Hepatocyte (in vitro differentiated cells): ENCODE results near the gene CHST8. TPM values are rescaled to one million over a fixed set of nuclear protein-coding genes. Genes with fewer than 3 reads are reported as not detected.

Experiments used
- DNase-seq: peaks from one replicate; pipeline ENCODE4 v3.0.0-alpha.2; 2016; ENCODE audit warnings: low spot score
- H2AFZ ChIP-seq: fragments of 200-600 bp; sonication (generic); 2 replicates; pipeline ENCODE4 v1.6.0; 2016; ENCODE audit warnings: antibody characterized with exemption, mild to moderate bottlenecking
- H3K27ac ChIP-seq: fragments of 200-600 bp; sonication (generic); 2 replicates; pipeline ENCODE4 v1.5.1; 2016; ENCODE audit warnings: mild to moderate bottlenecking
- H3K27me3 ChIP-seq: fragments of 200-600 bp; sonication (generic); 2 replicates; pipeline ENCODE4 v1.6.1; 2016
- H3K36me3 ChIP-seq: fragments of 200-600 bp; sonication (generic); replicated peaks from 2 replicates; pipeline ENCODE4 v1.5.1; 2016; ENCODE audit warnings: low read depth; ENCODE audit not compliant: insufficient read depth
- H3K4me1 ChIP-seq: fragments of 200-600 bp; sonication (generic); 2 replicates; pipeline ENCODE4 v1.5.1; 2016; ENCODE audit warnings: mild to moderate bottlenecking, moderate library complexity; ENCODE audit not compliant: insufficient read depth
- H3K4me2 ChIP-seq: fragments of 200-600 bp; sonication (generic); 2 replicates; pipeline ENCODE4 v1.6.0; 2016
- H3K4me3 ChIP-seq: fragments of 200-600 bp; sonication (generic); 2 replicates; pipeline ENCODE4 v1.5.1; 2016; ENCODE audit warnings: mild to moderate bottlenecking
- H3K79me2 ChIP-seq: fragments of 200-600 bp; sonication (generic); 2 replicates; pipeline ENCODE4 v1.6.0; 2017; ENCODE audit warnings: mild to moderate bottlenecking
- H3K9me2 ChIP-seq: fragments of 200-600 bp; sonication (generic); replicated peaks from 2 replicates; pipeline ENCODE4 v1.6.0; 2017; ENCODE audit warnings: mild to moderate bottlenecking; ENCODE audit not compliant: insufficient read depth
- H3K9me3 ChIP-seq: fragments of 200-600 bp; sonication (generic); 2 replicates; pipeline ENCODE4 v1.5.1; 2016; ENCODE audit warnings: low read depth, mild to moderate bottlenecking
- H4K20me1 ChIP-seq: fragments of 200-600 bp; sonication (generic); 2 replicates; pipeline ENCODE4 v1.6.0; 2016; ENCODE audit warnings: mild to moderate bottlenecking; ENCODE audit not compliant: insufficient read depth, poor library complexity, severe bottlenecking
- EZH2 ChIP-seq: fragments of 200-600 bp; sonication (generic); IDR thresholded peaks from 2 replicates; pipeline ENCODE4 v1.6.1; 2016; ENCODE audit warnings: antibody characterized with exemption, mild to moderate bottlenecking, borderline replicate concordance
- EZH2phosphoT487 ChIP-seq: fragments of 200-600 bp; sonication (generic); IDR thresholded peaks from one replicate; pipeline ENCODE4 v1.6.1; 2018; ENCODE audit warnings: antibody characterized with exemption, mild to moderate bottlenecking, low read depth, moderate library complexity; ENCODE audit not compliant: unreplicated experiment, severe bottlenecking
- WGBS: methylation state at CpG from one replicate; pipeline ENCODE4 v1.1.6; 2016; ENCODE audit warnings: low lambda C conversion rate; ENCODE audit errors: missing lambda C conversion rate; 5-methylcytosine and 5-hydroxymethylcytosine counted together
- polyA plus RNA-seq: library from polyadenylated mRNA; unstranded; fragments of >200 nt; fragmentation: Nextera tagmentation; extraction: Ambion mirVana; gene quantifications from 2 replicates; pipeline ENCODE4 v1.2.1, GENCODE V29; 2016
- total RNA-seq: library from RNA; depleted of rRNA; stranded (reverse); fragments of >200 nt; gene quantifications from 2 replicates; pipeline ENCODE4 v1.2.3, GENCODE V29; 2014
- TF ChIP-seq, protein P1 (sequence below): fragments of 200-600 bp; sonication (generic); IDR thresholded peaks from 2 replicates; pipeline ENCODE4 v1.5.1; 2016; ENCODE audit warnings: antibody characterized with exemption, mild to moderate bottlenecking; ENCODE audit not compliant: poor library complexity

CHST8 gene
- total and polyA plus RNA-seq, 2 experiments from 2014 or later = 0.07 to 0.89 TPM

DNA sequence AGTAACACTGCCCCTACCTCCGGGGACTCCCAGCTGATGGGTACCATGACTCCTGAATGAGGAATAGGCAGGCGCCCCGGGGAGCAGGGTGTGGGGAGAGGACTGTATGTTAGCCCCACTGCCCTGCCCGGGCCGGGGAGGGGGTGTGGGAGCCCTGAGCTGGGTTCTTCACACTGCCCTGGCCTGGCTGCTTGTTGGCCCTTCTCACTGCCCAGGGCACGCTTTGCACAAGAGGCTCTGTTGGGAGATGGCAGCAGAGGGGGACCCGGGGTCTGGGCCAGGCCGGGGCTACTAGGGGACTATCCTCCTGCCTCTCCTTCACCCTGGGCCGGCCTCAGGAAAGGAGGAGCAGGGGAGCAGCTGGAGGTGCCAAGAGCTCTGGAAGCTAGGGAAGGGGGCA lies 155.6 kb downstream of the CHST8 start:
- Histone ChIP-seq H4K20me1 (no peaks in the 10 kb centered on the region), H3K9me2 (no peaks in the 10 kb centered on the region), H3K4me3 (no peak overlapping the region), H3K27me3 (peaks cover 9% of the 10 kb centered on the region), H3K9me3 (no peaks in the 10 kb centered on the region), H3K4me1 (no peaks in the 10 kb centered on the region), H3K4me2 (no peak overlapping the region), H3K79me2 (no peaks in the 10 kb centered on the region), H3K36me3 (no peaks in the 10 kb centered on the region), H3K27ac (no peak overlapping the region), H2AFZ (no peak overlapping the region)
- 92% methylated on average over 9 of the region's 9 CpGs for WGBS
- no peak for DNase-seq
- TF ChIP-seq EZH2phosphoT487 (no peak), EZH2 (no peak)
- TF ChIP-seq, protein P1, sequence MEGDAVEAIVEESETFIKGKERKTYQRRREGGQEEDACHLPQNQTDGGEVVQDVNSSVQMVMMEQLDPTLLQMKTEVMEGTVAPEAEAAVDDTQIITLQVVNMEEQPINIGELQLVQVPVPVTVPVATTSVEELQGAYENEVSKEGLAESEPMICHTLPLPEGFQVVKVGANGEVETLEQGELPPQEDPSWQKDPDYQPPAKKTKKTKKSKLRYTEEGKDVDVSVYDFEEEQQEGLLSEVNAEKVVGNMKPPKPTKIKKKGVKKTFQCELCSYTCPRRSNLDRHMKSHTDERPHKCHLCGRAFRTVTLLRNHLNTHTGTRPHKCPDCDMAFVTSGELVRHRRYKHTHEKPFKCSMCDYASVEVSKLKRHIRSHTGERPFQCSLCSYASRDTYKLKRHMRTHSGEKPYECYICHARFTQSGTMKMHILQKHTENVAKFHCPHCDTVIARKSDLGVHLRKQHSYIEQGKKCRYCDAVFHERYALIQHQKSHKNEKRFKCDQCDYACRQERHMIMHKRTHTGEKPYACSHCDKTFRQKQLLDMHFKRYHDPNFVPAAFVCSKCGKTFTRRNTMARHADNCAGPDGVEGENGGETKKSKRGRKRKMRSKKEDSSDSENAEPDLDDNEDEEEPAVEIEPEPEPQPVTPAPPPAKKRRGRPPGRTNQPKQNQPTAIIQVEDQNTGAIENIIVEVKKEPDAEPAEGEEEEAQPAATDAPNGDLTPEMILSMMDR = no peak

DNA sequence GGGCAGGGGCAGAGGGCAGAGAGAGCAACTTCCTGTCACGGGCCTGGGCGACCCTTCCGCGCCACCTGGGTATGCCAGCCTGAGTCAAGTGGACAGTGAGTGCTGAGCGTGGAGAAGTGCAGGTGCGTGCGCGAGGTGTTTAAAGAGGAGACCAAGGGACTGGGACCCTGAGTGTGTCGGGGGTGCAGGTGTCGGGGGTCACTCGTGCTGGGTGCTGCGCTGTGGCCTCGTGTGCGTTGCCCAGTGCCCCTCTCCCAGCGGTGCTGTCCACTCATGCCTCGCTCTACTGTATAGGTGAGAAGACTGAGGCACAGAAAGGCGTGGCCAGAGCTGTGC lies 156.0 kb downstream of the CHST8 start:
- WGBS = 58% methylated on average over 12 of the region's 17 CpGs
- H3K4me2 ChIP-seq = no peak overlapping the region
- TF ChIP-seq, protein P1 = no peak
- TF ChIP-seq EZH2 (no peak), EZH2phosphoT487 (no peak)
- no peaks in the 10 kb centered on the region for H3K9me3 ChIP-seq
- H3K79me2 ChIP-seq = no peaks in the 10 kb centered on the region
- no peak overlapping the region for H3K27ac ChIP-seq
- H3K36me3 ChIP-seq = no peaks in the 10 kb centered on the region
- H3K27me3 ChIP-seq = peaks cover 9% of the 10 kb centered on the region
- H3K4me1 ChIP-seq = no peaks in the 10 kb centered on the region
- DNase-seq = no peak
- no peaks in the 10 kb centered on the region for H4K20me1 ChIP-seq
- H2AFZ ChIP-seq = no peak overlapping the region
- H3K9me2 ChIP-seq = no peaks in the 10 kb centered on the region
- H3K4me3 ChIP-seq = no peak overlapping the region

DNA sequence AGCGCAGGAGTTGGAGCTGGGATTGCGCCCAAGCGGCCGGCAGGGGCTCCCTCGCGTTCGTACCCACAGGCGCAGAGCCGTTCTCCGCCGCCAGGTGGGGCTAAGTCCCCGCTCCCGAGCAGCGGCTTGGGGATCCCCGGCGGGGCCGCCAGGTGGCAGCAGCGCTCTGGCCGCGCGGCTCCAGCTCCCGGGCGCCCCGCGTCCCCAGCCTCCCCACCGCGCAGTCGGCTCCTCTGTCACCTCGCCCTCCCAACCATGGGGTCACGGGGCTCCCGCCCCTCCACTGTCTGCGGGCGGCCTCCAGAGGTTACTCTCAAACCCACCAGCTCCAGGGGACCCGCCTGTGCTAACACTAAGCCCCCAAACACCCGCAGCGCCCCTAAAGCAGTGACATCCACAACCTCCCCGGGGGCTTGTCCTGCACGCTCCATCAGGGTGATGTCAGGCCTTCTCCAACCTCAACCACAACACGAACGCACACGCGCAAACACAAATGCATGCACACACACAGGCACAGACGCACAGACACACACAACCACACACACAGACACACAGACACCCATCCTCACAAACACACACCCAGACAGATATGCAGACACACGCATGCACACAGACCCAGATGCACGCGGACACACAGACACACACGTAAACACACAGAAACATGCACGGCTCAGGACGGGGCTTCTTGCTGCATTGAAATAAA lies 156.5 kb downstream of the CHST8 start:
- Histone ChIP-seq H4K20me1 (no peaks in the 10 kb centered on the region), H3K9me2 (no peaks in the 10 kb centered on the region), H3K27me3 (peaks cover 9% of the 10 kb centered on the region), H3K4me1 (no peaks in the 10 kb centered on the region), H3K4me2 (peak overlapping the region; percentile 76), H3K9me3 (no peaks in the 10 kb centered on the region), H2AFZ (no peak overlapping the region), H3K79me2 (no peaks in the 10 kb centered on the region), H3K27ac (no peak overlapping the region), H3K4me3 (no peak overlapping the region), H3K36me3 (no peaks in the 10 kb centered on the region)
- 31% methylated on average over 38 of the region's 49 CpGs for WGBS
- peak; percentile 91 for DNase-seq
- TF ChIP-seq, protein P1 = peak; percentile 100
- TF ChIP-seq EZH2 = no peak
